Activated naive CD4-positive, alpha-beta T cell treated with anti-CD3 and anti-CD28 coated beads for 36 hours (primary cell): ENCODE measurements around the gene NELL1. TPM values are rescaled to one million over a fixed set of nuclear protein-coding genes. Genes with fewer than 3 reads are reported as not detected.

Experiments used
- CTCF ChIA-PET: fragments of 350-600 bp; sonication (Branson Sonifier 250); formaldehyde crosslinking; loops from one replicate; lab custom pipeline; 2021; ENCODE audit warnings: antibody characterized with exemption; lab: Charles Lee
- DNase-seq: peaks from one replicate; pipeline ENCODE4 v3.0.0-alpha.2; 2020
- H3K27ac Mint-ChIP-seq: one replicate; pipeline ENCODE4 v1.8.0; 2021; ENCODE audit warnings: mild to moderate bottlenecking, mixed read lengths
- H3K27me3 Mint-ChIP-seq: one replicate; pipeline ENCODE4 v1.8.0; 2021; ENCODE audit warnings: low read depth, mixed read lengths
- H3K36me3 Mint-ChIP-seq: one replicate; pipeline ENCODE4 v1.8.0; 2021; ENCODE audit warnings: low read depth, mixed read lengths
- H3K4me1 Mint-ChIP-seq: one replicate; pipeline ENCODE4 v1.8.0; 2021; ENCODE audit warnings: low read depth, mixed read lengths
- H3K4me3 Mint-ChIP-seq: one replicate; pipeline ENCODE4 v1.8.0; 2021; ENCODE audit warnings: mild to moderate bottlenecking, moderate library complexity, mixed read lengths
- H3K9me3 Mint-ChIP-seq: one replicate; pipeline ENCODE4 v1.8.0; 2021; ENCODE audit warnings: mixed read lengths
- intact Hi-C: fragments of 100-400 bp; cut with micrococcal nuclease; formaldehyde crosslinking; loops from one replicate; pipeline ENCODE4 v1.15.1; 2023
- total RNA-seq, 2 experiments: library from RNA; stranded (reverse); gene quantifications; one replicate each; pipeline ENCODE4 v1.2.3, GENCODE V29; 2021

Gene NELL1
- total RNA-seq, 2 experiments from 2014 or later, result not detected

DNA sequence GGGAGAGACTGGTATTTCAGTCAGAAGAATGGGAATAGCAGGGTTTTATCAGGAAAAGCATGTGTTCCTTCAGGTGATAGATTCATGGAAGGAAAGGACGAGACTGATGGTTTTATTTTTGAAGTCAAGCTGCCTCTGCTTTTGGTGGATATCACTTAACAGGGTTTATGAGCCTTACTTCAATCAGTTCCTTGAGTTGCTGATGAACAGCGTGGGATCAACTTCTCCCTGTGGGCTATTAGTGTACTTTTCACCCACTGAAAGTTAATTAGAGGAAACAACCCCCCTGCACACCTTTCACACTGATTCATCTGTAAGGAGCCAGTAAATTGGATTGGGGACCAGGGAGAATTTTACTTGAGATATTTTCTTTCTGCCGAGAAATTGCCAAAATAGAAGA, 479.0 kb downstream of the NELL1 start:
- intact Hi-C loops, result no loop called here
- Mint-ChIP-seq H3K9me3 (peaks cover 9% of the 10 kb centered on the region), H3K27ac (no peak overlapping the region), H3K4me3 (no peak overlapping the region), H3K27me3 (no peaks in the 10 kb centered on the region), H3K4me1 (no peaks in the 10 kb centered on the region), H3K36me3 (no peaks in the 10 kb centered on the region)
- no peak for DNase-seq
- CTCF ChIA-PET, result no interaction called here

- H3K27me3 Mint-ChIP-seq, result no peaks in the 10 kb centered on the region
- intact Hi-C loops, result no loop called here
These were observed 490.8 kb downstream of the NELL1 start for GRCh38 chr11:21160140-21160539.

GRCh38 chr11:21169639-21170038, 500.3 kb downstream of the NELL1 start:
- Mint-ChIP-seq H3K9me3 (no peaks in the 10 kb centered on the region), H3K27ac (no peak overlapping the region), H3K4me1 (no peaks in the 10 kb centered on the region), H3K27me3 (no peaks in the 10 kb centered on the region), H3K36me3 (no peaks in the 10 kb centered on the region), H3K4me3 (no peak overlapping the region)
- no peak for DNase-seq
- CTCF ChIA-PET, result no interaction called here
- intact Hi-C loops, result no loop called here

More at GRCh38 chr11:21160140-21160539, 490.8 kb downstream of the NELL1 start:
- H3K36me3 Mint-ChIP-seq, result no peaks in the 10 kb centered on the region
- DNase-seq, result no peak
- H3K4me1 Mint-ChIP-seq, result no peaks in the 10 kb centered on the region
- no peak overlapping the region for H3K27ac Mint-ChIP-seq
- no peaks in the 10 kb centered on the region for H3K9me3 Mint-ChIP-seq
- CTCF ChIA-PET, result no interaction called here
- no peak overlapping the region for H3K4me3 Mint-ChIP-seq

GRCh38 chr11:21173476-21173875, 504.1 kb downstream of the NELL1 start:
- CTCF ChIA-PET, result interaction anchor here (0.6 kb wide), 1 partner anchor 197 kb away, joined by 5 read pairs; no protein-coding TSS in a partner anchor
- no peak for DNase-seq
- Mint-ChIP-seq H3K36me3 (no peaks in the 10 kb centered on the region), H3K9me3 (no peaks in the 10 kb centered on the region), H3K27ac (no peak overlapping the region), H3K27me3 (no peaks in the 10 kb centered on the region), H3K4me1 (no peaks in the 10 kb centered on the region), H3K4me3 (no peak overlapping the region)
- intact Hi-C loops, result no loop called here

- Mint-ChIP-seq H3K4me1 (no peaks in the 10 kb centered on the region), H3K36me3 (no peaks in the 10 kb centered on the region), H3K27me3 (no peaks in the 10 kb centered on the region), H3K9me3 (no peaks in the 10 kb centered on the region), H3K27ac (no peak overlapping the region), H3K4me3 (no peak overlapping the region)
- CTCF ChIA-PET, result no interaction called here
- intact Hi-C loops, result no loop called here
- no peak for DNase-seq
These were observed 505.4 kb downstream of the NELL1 start for GRCh38 chr11:21174781-21175180.

GRCh38 chr11:21177379-21177778, 508.0 kb downstream of the NELL1 start:
- H3K27me3 Mint-ChIP-seq, result no peaks in the 10 kb centered on the region
- no peaks in the 10 kb centered on the region for H3K4me1 Mint-ChIP-seq
- no peak overlapping the region for H3K27ac Mint-ChIP-seq
- H3K36me3 Mint-ChIP-seq, result no peaks in the 10 kb centered on the region
- H3K4me3 Mint-ChIP-seq, result no peak overlapping the region
- intact Hi-C loops, result no loop called here
- H3K9me3 Mint-ChIP-seq, result no peaks in the 10 kb centered on the region
- no peak for DNase-seq
- CTCF ChIA-PET, result no interaction called here

DNA sequence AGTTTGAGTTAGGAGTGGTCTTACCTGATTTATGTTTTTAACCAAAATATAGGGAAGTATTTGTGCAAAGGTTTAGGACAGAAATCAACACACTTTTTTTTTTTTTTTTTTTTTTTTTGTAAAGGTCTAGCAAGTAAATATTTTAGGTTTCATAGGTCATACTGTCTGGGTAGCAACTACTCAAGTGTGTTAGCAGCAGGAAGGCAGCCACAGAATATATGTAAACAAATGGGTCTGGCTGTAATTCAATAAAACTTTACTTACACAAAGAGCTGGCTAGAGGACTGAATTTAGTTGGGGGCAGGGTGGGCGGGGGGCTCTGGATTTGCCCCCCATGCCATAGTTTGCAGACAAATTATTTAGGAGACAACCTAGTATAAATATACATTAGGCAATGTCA, 510.4 kb downstream of the NELL1 start:
- Mint-ChIP-seq H3K9me3 (no peaks in the 10 kb centered on the region), H3K4me1 (no peaks in the 10 kb centered on the region), H3K27ac (no peak overlapping the region), H3K27me3 (no peaks in the 10 kb centered on the region), H3K4me3 (no peak overlapping the region), H3K36me3 (no peaks in the 10 kb centered on the region)
- CTCF ChIA-PET, result interaction anchor here (0.7 kb wide), 1 partner anchor 382 kb away, joined by 4 read pairs; no protein-coding TSS in a partner anchor
- intact Hi-C loops, result no loop called here
- no peak for DNase-seq

GRCh38 chr11:21180182-21180581, 510.8 kb downstream of the NELL1 start:
- Mint-ChIP-seq H3K27me3 (no peaks in the 10 kb centered on the region), H3K9me3 (peaks cover 2% of the 10 kb centered on the region), H3K4me3 (no peak overlapping the region), H3K36me3 (no peaks in the 10 kb centered on the region), H3K27ac (no peak overlapping the region), H3K4me1 (no peaks in the 10 kb centered on the region)
- CTCF ChIA-PET, result interaction anchor here (0.7 kb wide), 1 partner anchor 382 kb away, joined by 4 read pairs; no protein-coding TSS in a partner anchor
- DNase-seq, result no peak
- intact Hi-C loops, result no loop called here

DNA sequence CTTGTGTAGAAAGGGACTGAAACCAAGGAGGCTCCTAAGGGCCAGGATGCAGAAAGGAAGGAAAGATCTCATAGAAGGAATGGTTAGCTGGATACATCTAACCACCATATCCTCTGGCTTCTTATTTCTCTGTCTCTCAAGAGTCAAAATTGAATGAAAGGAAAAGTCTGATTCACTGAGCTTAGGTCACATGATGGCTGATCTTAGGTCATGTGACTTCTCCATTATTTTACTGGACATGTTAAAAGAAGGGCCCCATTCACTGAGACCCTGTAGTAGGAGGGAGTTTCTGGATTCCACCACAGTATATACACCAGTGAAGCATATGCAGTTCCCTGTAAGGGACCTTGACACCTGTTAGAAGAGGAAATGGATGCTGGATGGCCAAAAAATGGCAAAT, 516.6 kb downstream of the NELL1 start:
- CTCF ChIA-PET, result no interaction called here
- DNase-seq, result no peak
- Mint-ChIP-seq H3K4me1 (no peaks in the 10 kb centered on the region), H3K36me3 (no peaks in the 10 kb centered on the region), H3K4me3 (no peak overlapping the region), H3K27me3 (no peaks in the 10 kb centered on the region), H3K27ac (no peak overlapping the region), H3K9me3 (peaks cover 2% of the 10 kb centered on the region)
- intact Hi-C loops, result no loop called here

DNA sequence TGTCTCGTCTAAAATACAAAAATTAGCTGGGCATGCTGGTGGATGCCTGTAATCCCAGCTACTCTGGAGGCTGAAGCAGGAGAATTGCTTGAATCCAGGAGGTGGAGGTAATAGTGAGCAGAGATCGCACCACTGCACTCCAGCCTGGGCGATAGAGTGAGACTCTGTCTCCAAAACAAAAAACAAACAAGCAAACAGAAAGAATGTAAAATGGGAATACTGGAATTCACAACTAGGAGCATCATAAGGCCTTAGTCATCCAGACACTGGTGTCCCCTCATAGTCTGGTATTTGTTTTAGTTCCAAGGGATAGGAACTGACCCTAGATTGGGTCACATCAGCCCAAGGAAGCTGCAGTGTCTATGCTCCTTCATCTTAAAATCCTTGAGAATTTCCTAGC, 520.8 kb downstream of the NELL1 start:
- CTCF ChIA-PET, result no interaction called here
- no peaks in the 10 kb centered on the region for H3K4me1 Mint-ChIP-seq
- H3K9me3 Mint-ChIP-seq, result peaks cover 5% of the 10 kb centered on the region
- H3K36me3 Mint-ChIP-seq, result no peaks in the 10 kb centered on the region
- no peak overlapping the region for H3K4me3 Mint-ChIP-seq
- H3K27ac Mint-ChIP-seq, result no peak overlapping the region
- H3K27me3 Mint-ChIP-seq, result no peaks in the 10 kb centered on the region
- intact Hi-C loops, result no loop called here
- no peak for DNase-seq

DNA sequence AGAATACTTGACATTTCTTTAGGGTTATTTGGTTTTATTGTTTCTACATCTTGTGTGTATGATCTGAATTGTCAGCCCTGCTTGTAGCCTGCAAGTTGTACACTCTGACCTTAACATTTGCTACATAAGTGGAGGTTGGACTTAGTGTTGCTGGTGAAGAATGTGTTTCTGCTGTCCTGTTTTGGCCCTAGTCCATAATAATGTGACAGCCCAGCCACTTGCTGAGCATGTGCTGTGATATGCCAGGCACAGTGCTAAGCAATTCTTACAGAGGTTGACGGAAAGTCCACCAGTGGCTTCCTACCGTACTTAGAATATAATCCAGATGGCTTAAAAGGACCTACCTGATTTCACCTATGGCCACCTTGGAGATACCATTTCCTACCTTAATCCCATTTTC, 526.6 kb downstream of the NELL1 start:
- no peaks in the 10 kb centered on the region for H3K4me1 Mint-ChIP-seq
- H3K27ac Mint-ChIP-seq, result no peak overlapping the region
- H3K36me3 Mint-ChIP-seq, result no peaks in the 10 kb centered on the region
- H3K4me3 Mint-ChIP-seq, result no peak overlapping the region
- CTCF ChIA-PET, result no interaction called here
- no peak for DNase-seq
- H3K27me3 Mint-ChIP-seq, result no peaks in the 10 kb centered on the region
- intact Hi-C loops, result no loop called here
- peaks cover 10% of the 10 kb centered on the region for H3K9me3 Mint-ChIP-seq

DNA sequence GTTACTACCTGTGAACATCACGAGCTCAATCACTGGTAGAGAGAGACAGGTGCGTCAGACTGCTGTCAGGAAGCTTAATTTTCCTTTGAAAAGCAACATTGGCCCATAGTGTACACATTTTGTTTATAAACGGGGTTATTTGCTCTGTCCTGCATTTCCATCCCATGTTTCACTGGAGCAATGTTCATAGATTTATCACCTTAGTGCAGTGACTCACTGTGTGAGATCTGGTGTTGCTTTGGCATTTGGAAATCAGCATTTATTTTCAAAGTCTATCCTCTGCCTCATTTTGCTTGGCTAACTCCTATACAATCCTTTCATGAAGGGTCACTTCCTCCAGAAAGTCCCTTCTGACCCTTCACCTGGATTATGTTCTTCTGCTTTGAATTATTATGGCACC, 529.1 kb downstream of the NELL1 start:
- no peaks in the 10 kb centered on the region for H3K4me1 Mint-ChIP-seq
- DNase-seq, result no peak
- intact Hi-C loops, result no loop called here

GRCh38 chr11:21205205-21205604, 535.8 kb downstream of the NELL1 start:
- no peak for DNase-seq
- CTCF ChIA-PET, result no interaction called here
- Mint-ChIP-seq H3K27ac (no peak overlapping the region), H3K4me3 (no peak overlapping the region), H3K36me3 (no peaks in the 10 kb centered on the region), H3K4me1 (no peaks in the 10 kb centered on the region), H3K9me3 (peaks cover 9% of the 10 kb centered on the region), H3K27me3 (no peaks in the 10 kb centered on the region)
- intact Hi-C loops, result no loop called here

More for the DNA sequence above, 529.1 kb downstream of the NELL1 start:
- Mint-ChIP-seq H3K4me3 (no peak overlapping the region), H3K36me3 (no peaks in the 10 kb centered on the region), H3K9me3 (peaks cover 14% of the 10 kb centered on the region), H3K27me3 (no peaks in the 10 kb centered on the region), H3K27ac (no peak overlapping the region)
- CTCF ChIA-PET, result no interaction called here
